ENCODE results near the gene NDUFAF3.
A peak's percentile ranks its signal among the peaks of the same experiment; 100 is the strongest.

The NDUFAF3 gene

DNA sequence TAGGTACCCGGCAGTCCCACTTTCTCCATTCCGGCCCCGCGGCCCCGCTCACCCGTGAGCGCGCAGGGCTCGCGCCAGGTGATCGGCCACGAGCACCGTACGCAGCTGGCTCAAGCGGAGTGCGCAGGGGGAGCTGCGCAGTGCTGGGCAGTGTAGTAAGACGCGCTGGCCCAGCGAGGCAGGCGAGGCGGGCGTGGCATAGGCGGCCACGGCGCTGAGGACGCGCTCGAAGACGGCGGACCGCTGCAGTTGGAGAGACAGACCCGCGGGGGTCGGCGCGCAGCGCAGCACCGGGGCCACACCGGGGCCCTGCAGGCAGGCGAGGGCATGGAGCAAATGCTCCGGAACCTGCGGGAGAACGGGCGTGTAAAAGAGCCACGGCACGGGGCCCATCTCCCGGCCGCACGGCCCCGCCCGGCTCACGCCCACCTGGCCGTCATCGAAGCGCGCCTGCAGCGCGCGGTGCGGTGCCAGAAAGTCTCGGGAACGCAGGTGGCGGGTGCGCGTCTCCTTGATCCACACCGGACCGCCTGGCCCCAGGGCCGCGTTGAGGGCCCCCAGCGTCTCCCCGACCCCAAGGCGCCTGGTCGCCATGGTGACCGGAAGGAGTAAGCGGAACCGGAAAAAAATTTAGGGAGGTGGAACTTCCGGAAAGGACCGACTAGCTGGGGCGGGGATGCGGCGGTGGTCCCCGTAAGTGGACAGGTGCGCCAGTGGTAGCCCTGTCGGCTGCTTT, 3.8 kb upstream of the NDUFAF3 start, which contains the start of gene DALRD3:
Gene DALRD3, minus strand, starts transcription at position 610 of the 736 bp plus-strand sequence. Its CDS starts 16 bp downstream, at position 594.
- peak; percentile 17 to 48 (median 33) for DNase-seq (ENCODE audit: low read depth in 3 of 3)

DNA sequence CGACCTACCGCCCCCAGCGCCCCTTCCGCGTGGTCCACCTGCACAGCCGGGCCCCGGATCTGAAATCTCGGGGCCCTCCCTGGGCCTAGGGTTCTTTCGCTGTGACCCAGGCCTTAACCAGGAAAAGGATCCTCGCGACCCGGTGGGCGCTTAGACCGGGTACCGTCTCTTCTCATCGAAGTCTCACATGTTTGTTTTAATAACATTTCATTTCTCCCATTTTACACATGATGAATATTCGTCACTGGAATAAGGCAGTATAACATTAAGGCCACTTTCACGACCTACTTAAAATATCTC, 3.3 kb upstream of the NDUFAF3 start:
- no peak for DNase-seq (ENCODE audit: low read depth in 3 of 3)

DNA sequence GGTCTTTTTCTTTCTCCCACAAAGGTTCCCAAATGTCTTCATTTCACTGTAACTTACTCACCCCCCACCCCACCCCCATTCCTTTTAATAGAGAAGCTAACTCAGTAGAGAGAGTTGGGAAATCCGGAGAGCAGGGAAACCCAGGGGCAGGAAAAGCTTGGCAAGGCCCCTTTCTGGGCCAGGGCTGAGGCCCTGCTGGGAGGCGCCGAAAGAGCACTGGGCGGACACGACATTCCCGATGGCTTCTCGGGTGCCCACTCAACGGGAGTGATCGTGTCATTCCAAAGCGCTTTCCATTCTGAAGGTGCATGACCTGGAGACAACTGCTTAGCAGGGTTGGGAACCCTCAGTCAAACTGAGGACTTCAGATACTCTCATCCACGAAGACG, 2.0 kb upstream of the NDUFAF3 start:
- DNase-seq (ENCODE audit: low read depth in 3 of 3) = no peak

DNA sequence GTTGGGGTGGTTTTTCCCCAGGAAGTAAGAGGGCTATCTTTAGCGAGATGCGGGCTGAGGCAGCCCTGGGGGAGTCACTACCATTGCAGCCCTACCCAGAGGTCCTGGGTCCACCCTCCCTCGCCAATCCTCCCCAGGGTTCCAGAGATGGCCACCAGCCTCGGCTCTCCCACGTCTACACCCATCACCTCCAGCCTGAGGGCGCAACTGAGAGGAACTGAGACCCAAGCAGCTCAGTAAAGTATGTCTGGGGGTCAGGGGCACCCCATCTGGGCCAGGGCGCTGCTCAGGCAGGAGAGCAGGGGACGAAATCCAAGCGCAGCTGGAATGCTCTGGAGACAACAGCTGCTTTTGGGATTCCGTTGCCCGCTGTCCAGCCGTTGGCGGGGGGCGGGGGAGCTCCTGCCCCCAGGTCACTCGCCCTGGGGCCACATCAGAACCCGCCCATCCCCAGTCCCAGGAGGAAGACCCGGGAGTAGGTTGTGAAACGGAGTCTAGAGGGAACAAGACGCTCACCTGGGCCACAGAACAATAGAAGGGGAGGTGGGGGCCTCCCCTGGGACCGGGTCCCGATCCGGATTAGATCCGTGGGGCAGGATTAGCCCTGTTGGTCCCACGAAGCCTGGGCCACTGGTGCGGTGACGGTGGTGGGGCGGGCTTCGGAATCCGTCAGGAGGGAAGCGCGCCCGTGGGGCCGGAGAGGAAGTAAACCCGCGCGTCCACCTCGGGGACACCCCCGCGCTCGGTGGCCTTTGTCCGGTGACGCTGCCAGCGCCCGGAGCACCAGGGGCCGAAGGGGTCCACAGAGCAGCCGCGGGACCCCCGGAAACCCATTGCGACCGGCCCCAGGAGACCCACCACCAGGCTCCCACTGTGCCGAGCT, 1.4 kb upstream of the NDUFAF3 start:
- no peak for DNase-seq (ENCODE audit: low read depth in 3 of 3)

DNA sequence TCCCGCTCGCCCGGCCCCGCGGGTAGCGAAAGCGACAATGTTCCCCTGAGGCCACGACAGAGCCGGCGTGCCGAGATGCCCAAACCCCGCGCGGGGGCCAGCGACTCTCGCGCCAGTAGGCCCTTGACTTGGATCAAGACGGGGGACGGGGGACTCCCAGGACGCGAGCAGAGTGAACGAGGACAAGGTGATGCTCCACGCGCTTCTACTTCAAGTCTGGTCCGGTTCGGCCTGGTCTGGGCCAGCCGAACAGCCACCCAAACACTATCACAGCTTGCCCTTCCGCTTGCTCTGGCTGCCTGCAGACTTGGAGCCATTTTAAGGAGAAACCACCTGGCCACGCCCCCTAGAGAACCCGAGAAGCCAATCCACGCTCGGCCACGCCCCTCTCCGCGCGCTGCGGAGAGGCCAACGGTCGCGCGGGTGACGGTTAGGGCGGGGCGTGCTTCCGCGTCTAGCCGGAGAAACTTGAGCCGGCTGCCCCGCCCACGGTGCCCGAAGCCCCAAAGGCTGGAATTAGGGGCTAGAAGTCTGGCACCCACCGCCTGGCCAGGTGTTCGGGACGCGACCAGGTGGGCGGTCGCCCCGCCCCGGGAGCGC, 608 bp upstream of the NDUFAF3 start:
- peak; percentile 95 to 98 (median 98) for DNase-seq (ENCODE audit: low read depth in 3 of 3)

DNA sequence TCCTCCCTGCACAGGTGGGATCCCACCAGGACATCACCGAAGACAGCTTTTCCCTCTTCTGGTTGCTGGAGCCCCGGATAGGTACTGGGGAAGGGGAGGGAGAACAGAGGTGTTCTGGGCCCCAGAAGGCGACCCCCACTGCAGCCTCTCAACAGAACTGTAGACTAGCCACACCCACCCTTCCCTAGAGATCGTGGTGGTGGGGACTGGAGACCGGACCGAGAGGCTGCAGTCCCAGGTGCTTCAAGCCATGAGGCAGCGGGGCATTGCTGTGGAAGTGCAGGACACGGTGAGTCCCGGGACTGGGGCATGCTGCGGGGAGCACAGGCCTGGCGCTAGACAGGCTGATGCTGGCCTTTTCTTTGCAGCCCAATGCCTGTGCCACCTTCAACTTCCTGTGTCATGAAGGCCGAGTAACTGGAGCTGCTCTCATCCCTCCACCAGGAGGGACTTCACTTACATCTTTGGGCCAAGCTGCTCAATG, 809 bp downstream of the NDUFAF3 start:
- no peak for DNase-seq (ENCODE audit: low read depth in 3 of 3)

DNA sequence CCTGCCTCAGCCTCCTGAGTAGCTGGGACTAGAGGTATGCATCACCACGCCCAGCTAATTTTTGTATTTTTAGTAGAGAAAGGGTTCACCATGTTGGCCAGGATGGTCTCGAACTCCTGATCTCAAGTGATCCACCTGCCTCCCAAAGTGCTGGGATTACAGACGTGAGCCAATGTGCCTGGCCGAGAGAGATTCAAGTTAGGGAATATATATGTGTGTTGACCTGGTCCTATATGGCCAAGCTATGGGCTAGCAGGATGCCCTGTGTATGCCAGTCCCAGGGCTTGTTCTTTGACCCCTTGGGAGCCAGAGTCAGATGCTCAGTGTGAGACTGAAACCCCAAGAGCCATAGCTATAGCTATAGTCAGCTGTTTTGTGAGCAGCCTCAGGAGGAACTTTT, 1.9 kb downstream of the NDUFAF3 start:
- no peak for DNase-seq (ENCODE audit: low read depth in 3 of 3)

DNA sequence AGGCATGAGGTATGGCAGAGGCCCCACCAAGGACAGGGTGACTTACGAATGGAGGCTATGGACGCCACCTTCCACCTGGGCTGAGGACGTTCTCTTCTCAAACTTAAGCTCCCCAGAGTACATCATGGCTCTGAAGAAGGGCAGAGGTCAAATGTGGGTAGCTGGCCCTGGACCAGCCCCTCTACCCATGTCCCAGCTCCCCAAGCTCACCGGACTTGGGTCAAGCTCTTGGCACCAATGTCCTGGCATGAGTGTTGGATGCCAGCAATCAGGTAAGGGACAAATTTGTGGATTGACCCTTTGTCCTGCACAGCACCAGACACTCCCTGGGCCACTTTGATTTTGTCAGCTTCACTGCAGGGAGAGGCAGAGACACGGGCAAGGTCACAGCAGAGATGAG, 2.5 kb downstream of the NDUFAF3 start:
- no peak for DNase-seq (ENCODE audit: low read depth in 3 of 3)

DNA sequence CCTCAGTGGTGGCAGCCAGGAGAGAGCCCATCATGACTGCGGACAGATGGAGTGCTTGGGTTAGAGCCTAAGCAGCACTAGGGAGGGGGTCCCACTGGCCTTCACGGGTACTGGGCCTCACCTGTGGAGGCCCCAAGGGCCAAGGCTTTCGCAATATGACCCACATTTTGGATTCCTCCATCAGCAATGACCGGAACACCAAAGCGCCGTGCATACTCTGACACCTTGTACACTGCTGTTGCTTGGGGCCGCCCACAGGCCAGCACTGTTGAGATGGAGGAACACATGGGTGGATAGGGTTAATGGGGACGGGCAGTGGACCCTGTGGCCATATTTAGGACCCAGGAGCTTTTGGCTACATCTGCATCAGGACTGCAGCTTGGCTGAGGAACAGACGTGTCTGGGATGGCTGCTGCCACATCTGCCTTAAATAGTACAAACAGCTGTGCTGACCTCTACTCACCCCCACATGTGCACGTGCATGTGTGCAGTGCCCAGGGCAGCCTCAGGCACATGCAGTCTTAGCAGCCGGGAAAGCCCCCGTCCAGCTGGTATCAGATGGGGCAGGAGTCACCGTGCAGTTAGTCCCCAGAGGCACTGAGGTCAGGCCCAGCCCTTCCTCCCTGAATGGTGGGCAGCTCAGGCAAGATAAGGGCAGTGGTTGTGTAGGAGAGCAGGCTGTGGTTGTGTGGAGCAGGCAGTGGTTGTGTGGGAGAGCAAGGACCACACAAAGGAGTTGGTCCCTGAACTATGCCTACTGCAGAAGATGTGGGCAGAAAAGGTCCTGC, 3.3 kb downstream of the NDUFAF3 start:
- DNase-seq (ENCODE audit: low read depth in 3 of 3) = no peak

DNA sequence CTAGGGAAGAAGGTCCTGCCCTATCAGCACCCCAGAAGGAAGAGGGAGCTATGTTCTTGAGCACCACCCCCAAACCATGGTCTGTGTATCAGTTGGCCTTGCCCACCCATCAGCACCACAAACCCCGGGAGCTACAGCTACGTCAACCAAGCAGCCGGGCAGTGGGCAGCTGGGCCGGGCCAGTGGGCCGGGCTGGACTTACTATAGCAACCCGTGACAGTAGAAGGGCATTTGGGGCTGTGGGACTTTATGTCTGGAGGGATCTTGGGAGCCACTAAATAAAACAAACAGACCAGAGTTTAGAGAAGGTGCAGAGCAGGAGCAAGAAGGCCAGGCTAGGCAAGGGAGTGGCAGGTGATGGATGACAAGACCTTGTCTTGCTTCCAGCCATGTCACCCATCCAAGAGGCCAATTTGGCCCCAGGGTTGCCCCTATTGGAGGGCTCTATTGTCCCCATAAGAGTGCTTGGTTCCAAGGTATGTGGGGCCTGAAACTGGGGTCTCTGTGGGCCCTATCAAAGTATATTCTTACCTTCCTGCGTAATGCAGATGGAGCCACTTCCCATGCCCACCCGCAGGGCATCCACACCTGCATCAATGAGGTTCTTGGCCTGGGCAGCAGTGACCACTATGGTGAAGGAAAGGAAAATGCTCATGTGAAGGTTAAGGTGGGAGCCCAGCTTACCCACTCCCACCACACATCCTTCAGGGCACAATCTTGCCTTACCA, 4.0 kb downstream of the NDUFAF3 start:
- DNase-seq (ENCODE audit: low read depth in 3 of 3) = no peak

DNA sequence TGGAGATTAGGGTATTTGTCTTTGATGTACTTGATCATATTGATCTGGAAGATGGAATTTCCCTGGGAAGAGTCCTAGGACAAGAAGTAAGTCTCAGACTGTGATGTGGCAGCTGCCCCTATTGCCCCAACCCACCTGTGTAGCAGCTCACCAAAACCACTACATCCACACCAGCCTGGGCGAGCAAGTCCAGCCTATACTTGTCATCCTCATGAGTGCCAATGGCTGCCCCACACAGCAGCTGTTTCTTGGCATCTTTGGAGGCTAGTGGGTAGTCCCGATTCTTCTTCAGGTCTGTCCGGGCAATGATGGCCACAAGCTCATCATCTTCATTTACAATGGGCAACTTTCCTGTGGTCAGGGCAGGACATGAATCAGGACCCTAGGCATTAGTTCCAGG, 4.6 kb downstream of the NDUFAF3 start:
- no peak for DNase-seq (ENCODE audit: low read depth in 3 of 3)

DNA sequence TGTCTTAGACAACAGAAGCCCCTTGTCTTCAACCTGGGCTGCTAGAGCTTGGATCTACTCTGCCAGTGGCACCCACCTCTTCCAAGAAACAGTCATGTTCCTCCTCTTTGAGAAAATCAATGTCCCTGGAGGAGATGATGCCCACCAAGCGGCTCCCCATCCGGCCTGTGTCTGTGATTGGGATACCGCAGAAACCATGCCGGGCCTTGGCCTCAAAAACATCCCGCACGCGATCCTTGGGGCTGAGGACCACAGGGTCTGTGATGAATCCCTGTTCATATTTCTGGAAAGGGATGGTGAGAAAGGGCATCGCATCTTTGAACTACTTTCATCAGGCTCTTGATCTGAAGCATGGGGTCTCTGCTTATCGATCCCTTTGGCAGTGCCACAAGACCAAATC, 5.7 kb downstream of the NDUFAF3 start:
- no peak for DNase-seq (ENCODE audit: low read depth in 3 of 3)

DNA sequence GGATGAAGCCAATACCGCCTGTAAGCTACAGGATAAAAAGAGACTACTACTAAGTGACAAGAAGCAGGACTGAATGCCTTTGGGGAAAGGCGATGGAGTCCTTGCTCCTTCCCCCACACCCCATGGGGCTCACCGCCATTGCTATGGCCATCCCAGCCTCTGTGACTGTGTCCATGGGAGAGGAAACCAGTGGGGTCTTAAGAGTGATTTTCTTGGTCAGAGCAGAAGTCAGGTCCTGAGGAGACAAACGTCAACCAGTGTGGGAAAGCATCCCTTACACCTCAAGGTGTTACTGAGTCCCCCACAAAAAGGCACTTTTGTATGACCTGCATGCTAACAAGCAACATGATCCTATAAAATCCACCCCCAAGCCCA, 6.4 kb downstream of the NDUFAF3 start:
- no peak for DNase-seq (ENCODE audit: low read depth in 3 of 3)

DNA sequence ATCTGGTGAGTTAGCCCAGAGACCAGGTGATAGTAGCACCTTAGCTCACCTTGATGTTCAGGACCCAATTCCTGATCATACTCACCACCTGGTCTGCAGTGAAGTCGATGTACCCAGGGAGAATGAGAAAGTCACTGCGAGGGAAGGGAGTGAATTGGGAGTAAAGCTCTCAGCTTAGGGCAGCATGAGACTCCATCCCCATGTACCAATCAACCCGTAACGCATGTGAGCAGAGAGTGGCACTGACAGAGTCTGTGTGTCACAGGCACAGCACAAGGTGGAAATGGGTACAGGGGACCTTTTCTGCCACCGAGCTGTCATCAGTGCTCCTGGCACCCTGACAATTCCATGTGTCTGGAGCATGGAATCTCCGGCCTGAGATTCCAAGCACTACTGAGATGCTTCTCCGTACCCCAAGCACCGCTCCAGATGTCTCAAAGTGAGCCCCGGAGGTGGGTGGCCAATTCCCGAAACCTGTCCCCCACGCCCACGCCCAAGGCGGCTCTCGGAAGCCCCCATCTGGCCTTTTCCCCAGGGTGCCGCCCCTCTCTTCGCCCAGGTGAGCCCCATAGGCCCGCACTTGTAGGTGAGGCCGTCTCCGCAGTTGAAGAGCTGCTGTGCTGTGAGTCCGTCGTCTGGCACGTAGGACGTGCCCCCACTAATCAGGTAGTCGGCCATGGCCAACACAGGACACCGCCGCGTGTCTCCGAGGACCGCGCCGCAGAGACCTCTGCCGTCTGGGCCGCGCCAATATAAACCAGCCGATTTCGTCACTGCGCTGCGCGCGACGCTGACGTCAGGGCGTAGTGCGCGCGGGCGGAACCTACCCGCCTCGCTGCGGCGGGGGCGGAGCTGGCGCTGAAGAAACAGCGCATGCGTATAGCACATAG, 7.0 kb downstream of the NDUFAF3 start, which contains the start of gene IMPDH2:
Gene IMPDH2, minus strand, starts transcription at position 726 of the 890 bp plus-strand sequence. Its CDS starts 48 bp downstream, at position 678.
- DNase-seq (ENCODE audit: low read depth in 3 of 3) = peak; percentile 88 to 91 (median 90)

DNA sequence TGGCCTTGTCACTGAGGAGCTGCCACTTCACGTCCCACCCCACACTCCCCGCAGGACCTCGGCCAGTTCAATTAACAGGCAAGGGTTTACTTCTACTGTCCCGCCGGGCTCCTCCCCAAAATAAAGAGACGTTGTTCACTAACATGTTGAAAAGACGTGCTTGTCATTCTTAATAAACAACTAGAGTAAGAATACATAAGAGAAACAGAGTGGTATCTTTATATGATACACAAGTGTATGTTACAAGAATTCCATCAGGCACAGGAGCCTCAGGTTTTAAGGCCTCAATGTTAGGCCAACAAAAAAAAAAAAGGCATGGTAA, 7.6 kb downstream of the NDUFAF3 start:
- DNase-seq (ENCODE audit: low read depth in 3 of 3) = no peak

DNA sequence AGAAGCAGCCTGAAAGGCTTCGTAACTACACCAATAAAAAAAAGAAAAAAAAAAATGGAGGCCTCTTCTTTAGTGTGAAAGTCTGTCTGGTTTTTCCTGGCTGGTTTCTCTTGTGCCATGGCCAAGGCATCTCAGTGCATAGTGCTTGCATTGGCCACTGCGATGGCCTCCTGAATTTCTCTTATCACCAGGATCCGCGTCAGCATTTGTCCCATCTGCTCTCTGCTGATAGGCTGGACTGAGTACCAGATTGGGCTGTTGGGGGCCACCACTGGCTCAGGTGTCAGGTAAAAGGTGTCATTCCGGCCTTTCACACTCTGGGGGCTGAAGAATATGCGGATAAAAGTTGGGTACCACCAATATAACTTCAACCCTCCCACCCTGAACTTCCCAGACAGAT, 8.4 kb downstream of the NDUFAF3 start:
- no peak for DNase-seq (ENCODE audit: low read depth in 3 of 3)

DNA sequence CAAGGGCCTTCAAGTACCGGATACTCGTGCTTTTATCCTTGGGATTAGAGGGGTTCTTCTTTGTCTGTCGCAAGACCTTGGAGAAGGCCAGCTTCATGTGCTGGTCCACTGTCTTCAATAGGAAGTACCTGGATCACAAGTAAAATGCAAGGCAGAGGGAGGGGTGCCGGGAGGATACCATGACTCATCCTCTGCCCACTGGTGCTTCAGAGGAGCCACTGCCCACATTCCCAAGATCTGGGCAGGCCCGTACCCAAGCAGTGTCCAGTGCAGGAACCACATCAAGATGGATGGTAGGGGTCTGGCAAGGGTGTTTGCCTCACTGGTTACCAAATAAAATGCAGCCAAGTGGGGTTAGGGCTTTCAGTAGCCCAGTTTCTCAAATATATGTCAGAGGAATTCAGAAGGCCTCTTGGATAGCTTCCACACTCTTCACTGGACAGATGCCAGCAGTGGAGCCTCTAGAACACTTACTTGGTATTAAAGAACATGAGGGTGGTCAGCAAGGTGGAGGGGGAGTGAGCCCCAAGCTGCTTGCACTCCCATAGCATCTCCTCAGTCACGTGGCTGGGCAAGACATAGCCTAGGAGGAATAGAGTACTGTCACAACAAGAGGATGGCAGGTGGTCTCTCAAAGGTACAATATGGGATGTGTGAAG, 10.9 kb downstream of the NDUFAF3 start:
- DNase-seq (ENCODE audit: low read depth in 3 of 3) = no peak

DNA sequence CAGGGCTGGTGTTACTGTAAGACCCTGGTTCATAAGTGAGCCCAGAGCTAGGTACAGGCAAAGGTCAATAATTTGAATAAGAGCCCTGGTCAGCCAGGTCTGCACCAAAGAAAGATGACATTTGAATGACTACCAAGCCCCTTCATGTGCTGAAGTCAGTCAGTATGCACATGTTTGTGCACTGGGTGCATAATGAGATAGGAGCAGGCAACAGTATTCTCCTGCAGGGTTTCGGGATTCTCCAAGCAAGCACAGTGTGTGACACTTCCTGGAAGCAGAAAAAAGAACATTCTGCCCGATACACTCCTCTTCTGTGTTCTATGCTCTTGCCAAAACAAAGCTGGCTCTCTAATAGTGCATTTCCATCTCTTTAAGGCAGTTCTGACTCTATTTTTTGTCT, 12.7 kb downstream of the NDUFAF3 start:
- no peak for DNase-seq (ENCODE audit: low read depth in 3 of 3)

DNA sequence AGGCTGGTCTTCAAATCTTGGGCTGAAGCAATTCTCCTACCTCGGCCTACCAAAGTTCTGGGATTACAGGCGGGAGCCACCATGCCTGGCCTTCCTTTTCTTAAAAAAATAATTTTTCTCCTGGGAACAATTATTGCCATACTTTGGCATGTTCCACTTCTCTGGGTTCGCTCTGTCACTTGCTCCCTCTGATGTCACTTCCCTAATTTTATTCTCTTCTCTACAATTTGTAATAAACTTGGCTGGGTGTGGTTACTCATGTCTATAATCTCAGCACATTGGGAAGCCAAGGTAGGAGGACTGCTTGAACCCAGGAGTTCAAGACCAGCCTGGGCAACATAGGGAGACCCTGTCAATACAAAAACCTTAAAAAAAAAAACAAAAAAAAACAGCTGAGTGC, 13.4 kb downstream of the NDUFAF3 start:
- no peak for DNase-seq (ENCODE audit: low read depth in 3 of 3)

DNA sequence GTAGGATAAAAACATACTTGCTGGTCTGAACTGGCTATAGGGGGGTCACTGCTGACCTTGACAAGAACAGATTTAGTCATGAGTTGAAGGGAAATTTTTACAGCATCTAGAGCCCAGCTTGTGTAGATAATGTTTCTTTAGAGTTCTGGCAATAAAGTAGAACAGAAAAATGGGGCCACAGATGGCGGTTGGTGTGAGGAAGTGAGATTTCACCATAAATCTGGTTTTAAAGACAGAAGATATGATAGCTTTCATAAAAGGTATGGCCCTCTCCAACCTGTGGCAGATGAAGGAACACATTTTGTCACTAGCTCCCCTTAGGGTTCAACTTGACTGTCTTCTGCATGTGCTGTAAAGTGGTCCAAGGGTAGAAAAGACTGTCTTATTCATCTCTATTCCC, 31.6 kb downstream of the NDUFAF3 start:
- DNase-seq (ENCODE audit: low read depth in 3 of 3) = no peak
